ENCODE results near the gene LIPE.

The LIPE gene

GRCh38 chr19:42445948-42446347 is 18.8 kb upstream of the LIPE start:
- no peak for DNase-seq

GRCh38 chr19:42443944-42444398 is 16.8 kb upstream of the LIPE start:
- no peak for DNase-seq

DNA sequence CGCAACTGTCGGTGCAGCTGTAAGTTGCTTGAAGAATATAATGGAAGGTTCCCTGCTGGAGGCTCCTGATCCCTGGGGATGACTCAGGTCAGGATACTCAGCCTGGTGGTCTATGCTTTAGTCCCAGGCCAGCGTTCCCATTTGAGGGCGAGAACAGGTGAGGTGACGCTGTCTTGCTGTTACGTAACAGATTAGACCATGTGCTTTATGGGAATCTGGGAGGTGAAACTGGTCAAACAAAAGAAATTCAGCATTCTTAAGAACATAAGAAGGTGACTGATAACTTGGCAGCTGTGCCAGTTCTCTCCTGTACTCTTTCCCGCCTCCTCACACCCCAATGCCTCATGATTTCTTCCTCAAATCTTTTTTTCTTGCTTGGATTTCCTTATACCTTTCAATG is 15.6 kb upstream of the LIPE start, which contains the start of gene CXCL17:
Gene CXCL17 (minus strand): TSS at position 114 of the 400 bp plus-strand sequence. CDS start 114 bp downstream, outside the sequence.
- no peak for DNase-seq

GRCh38 chr19:42441049-42441445 is 13.9 kb upstream of the LIPE start:
- peak in 1 of 2 experiments; percentile 19 for DNase-seq

GRCh38 chr19:42440357-42441048 is 13.3 kb upstream of the LIPE start:
- peak; percentile 68 to 71 for DNase-seq

GRCh38 chr19:42436006-42436405 is 8.8 kb upstream of the LIPE start:
- no peak for DNase-seq

- no peak for DNase-seq
Observed at GRCh38 chr19:42435316-42435715, 8.1 kb upstream of the LIPE start.

DNA sequence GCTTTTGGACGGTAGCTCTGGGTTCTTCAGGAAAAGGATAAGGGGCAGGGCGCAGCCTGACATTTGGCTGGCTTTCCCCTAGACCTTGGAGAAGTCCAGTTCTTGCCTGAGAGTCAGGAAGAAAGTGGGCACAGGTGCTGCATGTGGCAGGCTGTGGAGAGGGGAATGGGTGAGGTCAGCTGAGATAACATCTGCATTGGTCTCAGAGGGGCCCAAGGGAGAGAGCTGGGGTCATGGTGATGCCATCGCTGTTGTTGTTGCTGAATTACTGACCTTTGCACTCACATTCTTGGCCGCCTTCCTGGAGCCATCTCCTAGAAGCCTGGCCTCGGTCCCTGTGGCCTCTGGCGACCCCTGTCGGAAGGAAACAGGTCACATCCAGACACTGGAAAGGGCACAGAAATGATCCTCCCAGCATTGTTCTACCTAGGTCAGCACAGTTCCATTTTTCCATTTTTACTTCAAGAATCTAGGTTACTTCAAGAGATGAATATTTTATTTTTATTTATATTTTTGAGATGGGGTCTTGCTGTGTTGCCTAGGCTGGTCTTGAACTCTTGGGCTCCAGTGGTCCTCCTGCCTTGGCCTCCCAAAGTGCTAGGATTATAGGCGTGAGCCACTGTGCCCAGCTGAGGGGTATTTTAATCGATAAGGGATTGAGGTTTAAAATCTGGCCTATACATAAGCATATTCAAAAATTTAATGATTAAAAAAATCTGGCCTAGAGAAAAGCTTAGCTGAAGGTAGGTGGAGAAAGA is 6.5 kb upstream of the LIPE start:
- DNase-seq = peak; percentile 70 to 77

GRCh38 chr19:42431486-42431885 is 4.3 kb upstream of the LIPE start:
- no peak for DNase-seq

DNA sequence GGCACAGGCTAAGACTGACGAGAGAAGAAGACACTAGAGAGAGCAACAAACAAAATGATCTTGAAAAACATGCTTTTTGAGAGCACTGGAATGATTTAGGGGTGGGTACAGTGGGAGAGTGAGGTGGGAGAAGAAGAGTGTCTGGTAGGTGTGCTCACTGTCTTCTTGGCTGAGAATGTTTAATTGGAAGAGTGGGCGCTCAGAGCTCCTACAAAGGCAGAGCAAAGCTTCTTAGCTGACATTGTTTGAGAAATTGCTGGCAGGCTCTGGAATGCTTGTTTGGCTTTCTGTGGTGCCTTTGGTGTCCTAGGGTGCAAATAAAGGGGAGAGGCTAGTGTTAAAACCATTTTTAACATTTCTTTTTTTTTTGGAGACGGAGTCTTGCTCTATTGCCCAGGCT is 1.5 kb upstream of the LIPE start:
- no peak for DNase-seq

GRCh38 chr19:42426643-42427042 is 545 bp downstream of the LIPE start:
- DNase-seq = no peak

DNA sequence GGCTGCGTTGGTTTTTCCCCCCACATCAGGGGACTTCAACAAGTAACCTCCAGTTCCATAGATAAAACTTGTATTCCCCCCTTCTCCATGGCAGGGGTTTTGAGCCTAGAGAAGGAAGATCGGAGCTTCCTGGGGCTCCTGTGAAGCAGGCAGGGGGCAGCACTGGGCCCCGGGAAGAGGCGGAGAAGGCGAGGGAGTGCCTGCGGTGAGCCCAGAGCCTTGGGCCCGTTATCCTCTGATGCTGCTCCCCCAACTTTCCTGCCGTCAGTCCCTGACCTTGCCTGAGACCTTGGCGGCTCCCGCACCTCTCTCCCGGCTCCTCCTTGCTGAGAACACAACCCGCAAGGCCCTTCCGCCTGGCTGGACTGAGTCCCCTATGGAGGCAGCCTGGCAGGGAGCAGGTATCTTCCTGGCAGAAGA is 2.5 kb downstream of the LIPE start:
- DNase-seq = no peak

DNA sequence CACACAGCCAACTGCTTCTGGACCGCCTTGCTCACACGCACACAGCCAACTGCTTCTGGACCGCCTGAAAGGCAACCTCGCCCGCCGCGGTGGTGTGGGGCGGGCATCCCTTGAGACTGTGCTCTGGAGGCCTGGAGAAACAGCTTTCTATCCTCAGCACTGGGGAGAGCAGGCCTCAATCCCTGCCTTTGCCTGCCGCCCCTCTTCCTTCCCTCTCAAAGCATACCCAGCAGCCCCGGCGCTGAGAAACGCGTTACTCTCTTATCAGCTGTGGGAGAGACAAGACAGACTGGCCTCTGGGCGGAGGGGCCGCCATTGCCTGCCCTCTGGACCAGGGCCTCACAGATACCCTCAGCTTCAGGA is 2.9 kb downstream of the LIPE start:
- no peak for DNase-seq

- DNase-seq = peak; percentile 91 to 93
Observed at GRCh38 chr19:42423462-42424344, 3.5 kb downstream of the LIPE start.

DNA sequence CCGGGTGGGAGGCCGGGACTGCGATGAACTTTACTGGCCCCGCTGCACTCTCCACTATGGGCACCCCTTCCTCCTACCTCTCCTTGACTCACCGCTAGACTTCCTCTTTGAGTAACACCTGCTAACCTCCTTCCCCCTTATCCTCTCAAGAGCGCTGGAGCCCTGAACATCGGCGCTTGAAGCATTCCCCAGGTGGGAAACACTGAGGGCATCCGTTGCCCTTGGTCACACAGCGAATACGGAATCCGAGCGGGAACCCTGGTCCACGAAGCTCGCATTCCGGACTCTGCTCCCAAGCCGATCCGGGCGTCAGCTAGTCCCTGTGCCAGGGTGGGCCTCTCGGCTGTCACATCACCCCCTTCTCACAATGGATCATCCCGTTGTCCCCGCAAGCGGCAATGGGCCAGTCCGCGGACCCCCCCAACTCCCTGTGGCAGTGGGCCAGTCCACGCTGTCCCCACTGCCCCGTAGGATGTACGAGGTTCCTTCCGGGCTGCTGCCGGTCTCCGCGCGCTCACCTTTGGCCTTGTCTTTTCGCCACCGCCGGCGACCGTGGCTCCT is 4.2 kb downstream of the LIPE start:
- DNase-seq = no peak

- DNase-seq = peak; percentile 22 to 31
Observed at GRCh38 chr19:42422092-42422900, 4.9 kb downstream of the LIPE start.

GRCh38 chr19:42421591-42422031 is 5.6 kb downstream of the LIPE start:
- DNase-seq = no peak

DNA sequence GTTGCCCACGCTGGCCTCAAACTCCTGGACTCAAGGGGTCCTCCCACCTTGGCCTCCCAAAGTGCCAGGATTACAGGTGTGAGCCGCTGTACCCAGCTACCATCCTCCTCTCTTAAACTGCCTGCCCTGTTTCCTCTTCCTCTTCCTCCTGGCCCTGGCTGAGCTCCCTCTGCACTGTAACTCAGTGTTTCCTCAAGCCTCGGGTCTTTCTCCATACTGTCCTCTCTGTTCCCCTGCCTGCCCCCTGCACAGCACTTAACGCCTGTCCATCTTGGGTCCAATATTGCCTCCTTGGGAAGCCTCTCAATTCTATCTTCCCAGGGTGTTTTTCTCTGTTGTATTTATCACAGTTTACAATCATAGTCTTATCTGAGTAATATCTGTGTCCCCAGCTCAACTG is 6.1 kb downstream of the LIPE start:
- peak; percentile 21 to 45 for DNase-seq

DNA sequence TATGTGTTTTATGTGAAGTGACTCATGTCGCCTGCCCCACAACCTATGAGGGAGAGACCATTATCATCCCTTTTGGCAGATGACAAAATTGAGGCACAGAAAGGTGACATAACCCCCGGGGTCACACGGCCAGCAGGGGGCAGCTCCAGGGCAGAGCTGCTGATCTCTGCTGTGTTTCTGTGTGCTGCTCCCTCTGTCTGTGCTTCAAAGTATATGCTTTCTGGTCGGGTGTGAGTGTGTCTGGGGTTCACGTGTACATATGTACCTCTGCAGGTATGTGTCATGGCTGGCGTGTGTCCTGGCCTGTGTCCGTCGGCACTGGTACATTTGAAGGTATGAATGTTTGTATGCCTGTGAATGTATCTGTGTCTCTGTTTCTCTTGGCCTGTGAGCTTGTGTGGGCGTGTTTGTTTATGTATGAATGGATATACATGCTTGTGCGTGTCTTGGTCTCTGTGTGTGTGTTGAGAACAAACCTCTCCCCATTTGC is 7.1 kb downstream of the LIPE start:
- peak; percentile 76 to 78 for DNase-seq

- DNase-seq = no peak
Observed at GRCh38 chr19:42419309-42419708, 7.9 kb downstream of the LIPE start.

DNA sequence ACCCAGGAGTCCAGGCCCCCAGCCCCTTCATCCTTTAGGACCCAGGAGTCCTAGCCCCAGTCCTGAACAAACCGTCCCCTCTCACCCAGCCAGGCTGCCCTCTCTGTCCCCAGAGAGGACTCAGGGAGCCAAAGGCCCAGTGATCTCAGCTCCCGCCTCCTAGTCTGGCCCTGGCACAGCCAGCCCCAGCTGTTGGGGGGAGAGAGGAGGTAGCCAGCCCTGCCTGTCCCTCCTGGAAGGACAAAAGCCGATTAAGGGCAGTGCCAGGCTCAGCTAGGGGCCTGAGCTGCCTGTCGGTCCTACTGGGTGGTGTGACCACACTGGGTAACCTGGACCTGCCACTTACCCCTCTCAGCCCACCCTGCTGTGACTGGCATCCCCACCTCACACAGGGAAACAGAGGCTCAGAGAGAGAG is 14.5 kb downstream of the LIPE start:
- DNase-seq = no peak

GRCh38 chr19:42412227-42412626 is 15.0 kb downstream of the LIPE start:
- no peak for DNase-seq
